HepG2 (cell line): Measurements from ENCODE around the gene LRP10. TPM values are rescaled to one million over a fixed set of nuclear protein-coding genes. Genes with fewer than 3 reads are reported as not detected.

Experiments used
- CENPX ChIP-seq: sonication (generic); formaldehyde crosslinking; IDR thresholded peaks from 2 replicates; pipeline ENCODE4 v1.9.0; 2021; ENCODE audit warnings: mild to moderate bottlenecking, missing genetic modification reagents, moderate library complexity
- DMAP1 ChIP-seq: IDR thresholded peaks from 2 replicates; pipeline ENCODE4 v1.6.1; 2016
- DNMT3B ChIP-seq: conservative IDR thresholded peaks from 2 replicates; pipeline ENCODE4 v1.6.1; 2016; ENCODE audit warnings: missing biosample characterization, control low read depth
- EEA1 ChIP-seq: sonication (generic); formaldehyde crosslinking; IDR thresholded peaks from 2 replicates; pipeline ENCODE4 v1.5.1; 2020; ENCODE audit warnings: mild to moderate bottlenecking, missing genetic modification reagents, borderline replicate concordance
- ETV6 ChIP-seq: sonication (generic); formaldehyde crosslinking; conservative IDR thresholded peaks from 2 replicates; pipeline ENCODE4 v1.4.0; 2020; ENCODE audit warnings: missing genetic modification reagents
- FOXO4 ChIP-seq: sonication (generic); formaldehyde crosslinking; conservative IDR thresholded peaks from 2 replicates; pipeline ENCODE4 v1.8.1; 2023; ENCODE audit warnings: missing genetic modification reagents
- HNRNPK ChIP-seq: fragments of 200-400 bp; formaldehyde crosslinking; IDR thresholded peaks from 2 replicates; pipeline ENCODE4 v1.6.1; 2018; ENCODE audit warnings: low read length, low read depth, moderate library complexity, mild to moderate bottlenecking; ENCODE audit not compliant: poor library complexity, severe bottlenecking
- IRX3 ChIP-seq: sonication (generic); formaldehyde crosslinking; IDR thresholded peaks from 2 replicates; pipeline ENCODE4 v1.8.1; 2023; ENCODE audit warnings: mild to moderate bottlenecking, low read depth, missing genetic modification reagents, borderline replicate concordance
- KLF16 ChIP-seq, 2 experiments: sonication (generic) in 1 of 2; formaldehyde crosslinking in 1 of 2; IDR thresholded peaks; 2 replicates each; pipeline versions ENCODE4 v1.6.1 to v1.8.0; 2016 to 2023; ENCODE audit warnings: missing genetic modification reagents in 2 of 2, missing compliant biosample characterization in 1 of 2
- MEIS1 ChIP-seq: sonication (generic); formaldehyde crosslinking; IDR thresholded peaks from 2 replicates; pipeline ENCODE4 v1.9.0; 2021; ENCODE audit warnings: mild to moderate bottlenecking, missing genetic modification reagents, moderate library complexity, borderline replicate concordance
- MEIS2 ChIP-seq: sonication (generic); formaldehyde crosslinking; IDR thresholded peaks from 2 replicates; pipeline ENCODE4 v1.9.0; 2021; ENCODE audit warnings: mild to moderate bottlenecking, missing genetic modification reagents
- PHF5A ChIP-seq: IDR thresholded peaks from one replicate; pipeline ENCODE4 v1.6.1; 2018; ENCODE audit warnings: low read depth, missing genetic modification reagents; ENCODE audit not compliant: unreplicated experiment
- POLR2A ChIP-seq, 2 experiments: IDR thresholded peaks; 2 replicates each; pipeline ENCODE4 v1.6.1; 2011; ENCODE audit warnings: low read depth in 2 of 2, low read length in 2 of 2, mild to moderate bottlenecking in 1 of 2, moderate library complexity in 1 of 2; ENCODE audit not compliant: insufficient read depth in 1 of 2
- SMAD1 ChIP-seq: sonication (generic); formaldehyde crosslinking; IDR thresholded peaks from 2 replicates; pipeline ENCODE4 v1.4.0; 2020; ENCODE audit warnings: missing genetic modification reagents, low read depth, mild to moderate bottlenecking, borderline replicate concordance
- SNAPC2 ChIP-seq: sonication (generic); formaldehyde crosslinking; IDR thresholded peaks from 2 replicates; pipeline ENCODE4 v1.8.1; 2022; ENCODE audit warnings: mild to moderate bottlenecking, missing genetic modification reagents
- ZNF101 ChIP-seq: sonication (generic); formaldehyde crosslinking; IDR thresholded peaks from 2 replicates; pipeline ENCODE4 v1.4.0; 2020; ENCODE audit warnings: mild to moderate bottlenecking, low read depth, missing genetic modification reagents, borderline replicate concordance
- ZNF263 ChIP-seq: sonication (generic); formaldehyde crosslinking; IDR thresholded peaks from 2 replicates; pipeline ENCODE4 v1.4.0; 2020; ENCODE audit warnings: missing genetic modification reagents
- ZNF329 ChIP-seq: sonication (generic); formaldehyde crosslinking; IDR thresholded peaks from 2 replicates; pipeline ENCODE4 v1.9.0; 2021; ENCODE audit warnings: low read depth, mild to moderate bottlenecking, missing genetic modification reagents
- ZNF354B ChIP-seq: sonication (generic); formaldehyde crosslinking; IDR thresholded peaks from 2 replicates; pipeline ENCODE4 v1.8.0; 2022; ENCODE audit warnings: mild to moderate bottlenecking, missing genetic modification reagents
- ZNF367 ChIP-seq: sonication (generic); formaldehyde crosslinking; IDR thresholded peaks from 2 replicates; pipeline ENCODE4 v1.4.0; 2020; ENCODE audit warnings: missing genetic modification reagents, borderline replicate concordance
- ZNF468 ChIP-seq: sonication (generic); formaldehyde crosslinking; IDR thresholded peaks from 2 replicates; pipeline ENCODE4 v1.8.0; 2022; ENCODE audit warnings: mild to moderate bottlenecking, moderate library complexity, missing genetic modification reagents
- ZNF563 ChIP-seq: sonication (generic); formaldehyde crosslinking; IDR thresholded peaks from 2 replicates; pipeline ENCODE4 v1.8.0; 2022; ENCODE audit warnings: mild to moderate bottlenecking, moderate library complexity, missing genetic modification reagents
- ZNF614 ChIP-seq: IDR thresholded peaks from 2 replicates; pipeline ENCODE4 v1.6.1; 2018; ENCODE audit warnings: missing biosample characterization, missing genetic modification reagents, inconsistent platforms, borderline replicate concordance
- ZNF670 ChIP-seq: sonication (generic); formaldehyde crosslinking; IDR thresholded peaks from 2 replicates; pipeline ENCODE4 v1.8.0; 2022; ENCODE audit warnings: mild to moderate bottlenecking, missing genetic modification reagents, borderline replicate concordance
- ZNF878 ChIP-seq: sonication (generic); formaldehyde crosslinking; IDR thresholded peaks from 2 replicates; pipeline ENCODE4 v1.8.1; 2023; ENCODE audit warnings: mild to moderate bottlenecking, missing genetic modification reagents, moderate library complexity
- ZNF879 ChIP-seq: sonication (generic); formaldehyde crosslinking; IDR thresholded peaks from 2 replicates; pipeline ENCODE4 v1.8.1; 2023; ENCODE audit warnings: missing genetic modification reagents
- ZSCAN5A ChIP-seq: sonication (generic); formaldehyde crosslinking; IDR thresholded peaks from 2 replicates; pipeline ENCODE4 v1.8.0; 2022; ENCODE audit warnings: mild to moderate bottlenecking, missing genetic modification reagents, borderline replicate concordance
- polyA plus RNA-seq, 8 experiments: library from polyadenylated mRNA; depleted of rRNA in 3 of 8; stranded (reverse) in 7 of 8; unstranded in 1 of 8; fragments of >200 nt; fragmentation: Illumina TruSeq in 4 of 8; extraction: Trizol in 4 of 8; gene quantifications; 2 replicates each; pipeline versions ENCODE4 v1.2.1 to v1.2.3, GENCODE V29; 2011 to 2016; ENCODE audit warnings: low read depth in 4 of 8, missing spikeins in 1 of 8, mixed read lengths in 1 of 8; ENCODE audit not compliant: insufficient read depth in 1 of 8
- total RNA-seq, 5 experiments: library from RNA; depleted of rRNA; stranded (reverse); fragments of >200 nt; fragmentation: Illumina TruSeq; extraction: Trizol; gene quantifications; 2 replicates each; pipeline ENCODE4 v1.2.3, GENCODE V29; 2016; ENCODE audit warnings: low read depth in 1 of 5

LRP10 gene
- total and polyA plus RNA-seq, 2 of the 13 experiments (the other 11 are each of a cell fraction or from before 2014, with no cell fraction given): 16.9 to 45.2 TPM

DNA sequence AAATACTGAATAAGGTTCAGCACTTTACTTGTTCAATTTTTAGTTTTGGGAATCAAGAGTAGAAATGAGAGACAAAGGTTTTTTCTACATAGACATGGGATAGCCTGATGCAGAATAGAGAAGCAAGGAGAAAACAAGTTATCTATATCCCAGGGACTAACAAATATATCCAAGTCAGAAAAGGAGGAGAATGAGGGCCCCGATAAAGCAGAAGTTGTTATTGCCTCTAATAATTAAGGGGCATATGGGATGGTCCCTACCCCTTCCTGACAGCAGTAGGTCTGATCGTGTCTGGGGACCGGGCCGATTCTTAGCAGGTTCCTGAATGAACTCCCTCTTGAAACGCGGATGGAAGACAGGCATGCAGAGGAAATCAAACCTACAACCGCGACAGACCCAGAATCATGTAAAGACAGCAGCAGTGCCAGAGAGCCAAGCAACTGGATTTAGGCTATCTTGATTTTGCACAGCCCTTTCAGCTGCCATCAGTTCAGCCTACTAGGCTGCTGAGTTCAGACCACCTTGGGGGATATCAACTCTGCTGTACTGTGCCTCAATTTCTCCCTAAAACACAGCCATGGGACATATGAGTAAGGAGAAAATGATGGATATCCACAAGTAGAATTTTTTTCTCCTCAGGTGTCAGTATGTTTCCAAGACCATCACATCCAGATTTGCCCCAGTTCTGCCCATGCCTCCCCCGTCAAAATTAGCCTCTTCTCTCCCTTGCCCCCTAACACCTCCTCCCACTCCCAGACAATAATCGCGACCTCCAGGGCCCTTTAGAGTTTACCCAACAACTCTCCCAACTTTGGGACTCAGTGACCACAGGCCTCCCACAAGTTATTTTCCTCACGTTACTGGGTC lies 56.9 kb downstream of the LRP10 start (continued):
- peak; percentile 21; the same call in 1 of the 2 replicates for TF ChIP-seq SNAPC2 (CRISPR knock-in tag)
- TF ChIP-seq ZNF367 (CRISPR knock-in tag): 0 out of 2 replicates have a peak, but pooled peaks have one; percentile 23
- TF ChIP-seq IRX3: peak; percentile 18; the same call in 1 of the 2 replicates
- TF ChIP-seq ZNF101 (CRISPR knock-in tag): peak; percentile 72; the same call in 1 of the 2 replicates
- TF ChIP-seq ZNF354B (CRISPR knock-in tag): peak; percentile 73; the same call in 1 of the 2 replicates
- TF ChIP-seq SMAD1 (CRISPR knock-in tag): 0 out of 2 replicates have a peak, but pooled peaks have one; percentile 6
- peak; percentile 97; the same call in 1 of the 2 replicates for TF ChIP-seq EEA1
- TF ChIP-seq HNRNPK: peak; percentile 3
- no peak for TF ChIP-seq DMAP1
- TF ChIP-seq KLF16 (CRISPR knock-in tag; IDR thresholded peaks at IDR 0.05): no peak
- 0 out of 2 replicates have a peak, but pooled peaks have one; percentile 85 for TF ChIP-seq CENPX (CRISPR knock-in tag)
- TF ChIP-seq ZNF468 (CRISPR knock-in tag): no peak
- TF ChIP-seq ETV6: no peak
- 0 out of 2 replicates have a peak, but pooled peaks have one; percentile 6 for TF ChIP-seq DNMT3B
- TF ChIP-seq MEIS1 (CRISPR knock-in tag): 0 out of 2 replicates have a peak, but pooled peaks have one; percentile 15
- peak; percentile 44 for TF ChIP-seq ZNF879 (CRISPR knock-in tag)
- TF ChIP-seq ZNF563 (CRISPR knock-in tag): 0 out of 2 replicates have a peak, but pooled peaks have one; percentile 6
- TF ChIP-seq FOXO4: 0 out of 2 replicates have a peak, but pooled peaks have one; percentile 60
- TF ChIP-seq ZNF670 (CRISPR knock-in tag): 0 out of 2 replicates have a peak, but pooled peaks have one; percentile 64
- TF ChIP-seq ZNF614 (CRISPR knock-in tag): 0 out of 2 replicates have a peak, but pooled peaks have one; percentile 26
- TF ChIP-seq PHF5A (CRISPR knock-in tag): peak; percentile 6
- TF ChIP-seq ZSCAN5A: 0 out of 2 replicates have a peak, but pooled peaks have one; percentile 68
- 0 out of 2 replicates have a peak, but pooled peaks have one; percentile 54 for TF ChIP-seq MEIS2 (CRISPR knock-in tag)
- no peak for TF ChIP-seq ZNF263 (CRISPR knock-in tag)
- peak; percentile 39; the same call in 1 of the 2 replicates for TF ChIP-seq ZNF878 (CRISPR knock-in tag)
- TF ChIP-seq ZNF329 (CRISPR knock-in tag): peak; percentile 45; the same call in 1 of the 2 replicates
- TF ChIP-seq POLR2A (IDR thresholded peaks at IDR 0.05; ENCODE audit: insufficient read depth in 1 of 2, low read depth in 2 of 2, low read length in 2 of 2): peak in 1 of 2 experiments; percentile 30; a peak in 2 of 4 replicates
